HFF-Myc (cell line): Measurements from ENCODE around the gene SGPP2.

Experiments
- DNase-seq: peaks from one replicate; pipeline ENCODE4 v3.0.0-alpha.2; 2011; ENCODE audit warnings: low read depth; ENCODE audit errors: extremely low read depth
- H3K4me3 ChIP-seq: replicated peaks from 2 replicates; pipeline ENCODE4 v1.5.1; 2011; ENCODE audit warnings: low read depth, mild to moderate bottlenecking, control low read depth, low read length
- TF ChIP-seq, protein P1 (sequence below): IDR thresholded peaks from 2 replicates; pipeline ENCODE4 v1.5.1; 2012; ENCODE audit warnings: mild to moderate bottlenecking, low read depth, low read length, control low read depth; ENCODE audit errors: missing control alignments

SGPP2 gene

DNA sequence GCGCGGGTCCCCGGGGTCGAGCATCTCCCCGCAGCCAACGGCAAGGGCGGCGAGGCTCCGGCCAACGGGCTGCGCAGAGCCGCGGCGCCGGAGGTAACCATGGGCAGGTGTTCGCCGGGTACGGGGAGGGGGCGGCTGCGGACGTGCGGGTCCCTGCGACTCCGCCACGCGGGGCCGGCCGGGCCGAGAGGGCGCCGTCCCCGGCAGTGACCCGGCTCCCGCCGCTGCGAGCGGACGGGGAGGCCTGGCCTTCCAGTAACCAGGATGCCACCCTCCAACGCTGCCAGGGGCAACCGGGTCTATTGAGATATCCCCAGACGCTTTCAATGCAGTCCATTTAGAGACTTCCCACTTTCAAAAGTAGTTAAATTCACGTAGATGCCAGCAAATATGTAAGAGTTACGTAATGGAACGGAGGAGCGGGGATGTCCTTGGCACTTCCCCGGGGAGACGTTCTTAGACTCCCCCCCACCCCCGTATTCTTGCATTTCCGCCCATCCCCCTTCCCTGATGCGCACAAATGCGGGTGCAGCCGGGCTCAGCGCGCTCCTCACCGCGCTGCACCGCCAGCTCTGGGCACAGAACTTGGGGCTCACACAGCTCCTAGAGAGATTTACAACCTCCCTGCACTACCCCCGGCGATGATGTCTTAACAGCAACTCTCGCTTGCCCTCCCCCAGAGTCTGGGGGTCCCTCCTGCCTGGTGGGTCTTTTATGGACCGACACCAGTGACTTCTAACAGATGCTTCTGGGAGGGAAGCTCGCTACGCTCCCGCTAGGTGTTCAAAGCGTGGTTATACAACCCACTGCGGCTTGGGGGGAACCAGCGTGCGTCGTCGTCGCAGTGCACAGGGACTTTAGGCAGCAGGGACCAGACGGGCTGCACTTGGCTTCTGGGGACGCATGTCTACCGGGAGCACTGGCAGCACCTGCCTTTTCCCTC is 657 bp downstream of the SGPP2 start:
- DNase-seq: no peak
- no peak overlapping the region for H3K4me3 ChIP-seq

DNA sequence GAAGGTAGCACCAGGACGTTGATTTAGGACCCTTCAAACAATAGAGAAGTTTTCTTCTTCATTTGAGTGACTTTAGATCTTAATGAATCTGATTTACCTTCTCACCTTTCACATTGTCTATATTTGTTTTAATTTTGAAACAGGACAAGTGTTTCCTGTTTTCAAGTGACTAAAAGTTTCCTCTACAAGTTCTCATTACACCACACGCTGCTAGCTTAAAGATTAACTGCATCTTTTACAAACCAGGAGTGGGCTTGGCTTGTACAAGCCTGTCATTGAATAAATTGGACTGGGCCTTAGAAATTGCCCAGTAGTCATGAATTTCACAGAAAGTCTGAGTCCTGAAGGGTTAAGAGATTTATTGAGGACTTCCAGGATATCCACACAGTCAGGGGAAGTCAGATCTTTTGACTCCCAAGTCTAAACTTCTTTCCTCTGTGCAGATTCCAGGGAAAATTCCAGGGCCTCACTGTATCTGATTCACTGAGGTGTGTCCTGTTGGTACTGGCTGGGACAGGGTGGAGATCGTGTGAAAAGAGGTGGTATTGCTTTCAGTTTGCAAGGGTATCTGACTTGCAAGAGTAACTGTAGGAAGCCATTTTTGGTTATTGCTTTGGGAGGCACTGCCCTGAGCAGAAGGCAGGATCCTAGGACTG is 3.4 kb downstream of the SGPP2 start:
- TF ChIP-seq, protein P1, sequence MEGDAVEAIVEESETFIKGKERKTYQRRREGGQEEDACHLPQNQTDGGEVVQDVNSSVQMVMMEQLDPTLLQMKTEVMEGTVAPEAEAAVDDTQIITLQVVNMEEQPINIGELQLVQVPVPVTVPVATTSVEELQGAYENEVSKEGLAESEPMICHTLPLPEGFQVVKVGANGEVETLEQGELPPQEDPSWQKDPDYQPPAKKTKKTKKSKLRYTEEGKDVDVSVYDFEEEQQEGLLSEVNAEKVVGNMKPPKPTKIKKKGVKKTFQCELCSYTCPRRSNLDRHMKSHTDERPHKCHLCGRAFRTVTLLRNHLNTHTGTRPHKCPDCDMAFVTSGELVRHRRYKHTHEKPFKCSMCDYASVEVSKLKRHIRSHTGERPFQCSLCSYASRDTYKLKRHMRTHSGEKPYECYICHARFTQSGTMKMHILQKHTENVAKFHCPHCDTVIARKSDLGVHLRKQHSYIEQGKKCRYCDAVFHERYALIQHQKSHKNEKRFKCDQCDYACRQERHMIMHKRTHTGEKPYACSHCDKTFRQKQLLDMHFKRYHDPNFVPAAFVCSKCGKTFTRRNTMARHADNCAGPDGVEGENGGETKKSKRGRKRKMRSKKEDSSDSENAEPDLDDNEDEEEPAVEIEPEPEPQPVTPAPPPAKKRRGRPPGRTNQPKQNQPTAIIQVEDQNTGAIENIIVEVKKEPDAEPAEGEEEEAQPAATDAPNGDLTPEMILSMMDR: no peak
- DNase-seq: no peak
- H3K4me3 ChIP-seq: no peak overlapping the region

More for the DNA sequence above, 657 bp downstream of the SGPP2 start:
- TF ChIP-seq, protein P1: no peak

DNA sequence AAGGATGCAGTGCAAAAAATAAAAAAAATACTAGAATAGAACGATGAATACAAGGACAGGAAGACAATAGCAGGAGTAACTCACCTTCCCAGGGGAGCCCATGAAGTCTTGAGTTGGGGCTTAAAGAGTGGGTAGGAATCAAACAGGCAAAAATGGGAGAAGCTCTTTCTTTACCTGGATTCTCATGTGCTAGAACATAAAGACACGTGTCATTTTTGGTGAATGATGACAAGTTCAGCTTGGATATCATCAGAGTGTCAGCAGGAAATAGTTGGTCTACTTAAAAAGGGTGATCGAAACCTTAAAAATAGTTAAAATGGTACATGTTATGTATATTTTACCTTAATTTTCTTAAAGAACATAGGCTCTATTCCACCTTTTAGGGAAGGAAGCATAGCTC is 5.7 kb downstream of the SGPP2 start:
- TF ChIP-seq, protein P1: no peak
- DNase-seq: no peak
- H3K4me3 ChIP-seq: no peak overlapping the region

DNA sequence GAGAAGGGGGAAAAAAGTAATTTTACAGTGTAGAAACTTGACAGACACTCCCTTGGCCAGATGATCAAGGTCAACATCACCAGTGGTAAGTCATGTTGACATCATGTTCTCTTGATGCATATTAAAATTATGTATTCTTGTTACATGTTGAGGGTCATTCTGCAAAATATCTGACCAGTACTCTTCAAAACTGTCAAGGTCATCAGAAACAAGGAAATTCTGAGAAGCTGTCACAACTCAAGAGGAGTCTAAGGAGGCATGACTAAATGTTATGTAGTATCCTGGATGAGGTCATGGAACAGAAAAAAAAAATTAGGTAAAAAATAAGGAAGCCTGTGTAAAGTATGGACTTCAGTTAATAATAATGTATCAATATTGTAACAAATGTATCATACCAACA is 6.3 kb downstream of the SGPP2 start:
- H3K4me3 ChIP-seq: no peak overlapping the region
- TF ChIP-seq, protein P1: no peak
- DNase-seq: no peak

DNA sequence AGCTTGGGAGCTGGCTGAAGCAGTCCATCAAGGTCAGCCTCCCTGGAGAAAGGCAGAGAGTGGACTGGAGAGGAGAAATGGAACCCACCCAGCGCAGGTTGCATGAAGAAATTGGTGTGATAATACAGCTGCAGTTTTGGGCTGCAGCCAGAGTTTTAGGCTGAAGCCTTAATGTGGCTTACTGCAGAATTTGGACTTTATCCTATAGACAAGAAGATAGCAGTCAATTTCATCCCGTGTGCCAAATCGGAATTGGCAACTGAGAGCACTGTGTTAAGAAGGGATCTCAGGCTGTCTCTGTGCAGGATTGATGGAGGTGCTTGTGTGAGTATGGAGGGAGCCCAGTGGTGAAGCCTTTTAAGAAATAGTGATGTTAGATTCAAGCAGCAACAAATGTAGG is 7.5 kb downstream of the SGPP2 start:
- TF ChIP-seq, protein P1: no peak
- no peak for DNase-seq
- no peak overlapping the region for H3K4me3 ChIP-seq

DNA sequence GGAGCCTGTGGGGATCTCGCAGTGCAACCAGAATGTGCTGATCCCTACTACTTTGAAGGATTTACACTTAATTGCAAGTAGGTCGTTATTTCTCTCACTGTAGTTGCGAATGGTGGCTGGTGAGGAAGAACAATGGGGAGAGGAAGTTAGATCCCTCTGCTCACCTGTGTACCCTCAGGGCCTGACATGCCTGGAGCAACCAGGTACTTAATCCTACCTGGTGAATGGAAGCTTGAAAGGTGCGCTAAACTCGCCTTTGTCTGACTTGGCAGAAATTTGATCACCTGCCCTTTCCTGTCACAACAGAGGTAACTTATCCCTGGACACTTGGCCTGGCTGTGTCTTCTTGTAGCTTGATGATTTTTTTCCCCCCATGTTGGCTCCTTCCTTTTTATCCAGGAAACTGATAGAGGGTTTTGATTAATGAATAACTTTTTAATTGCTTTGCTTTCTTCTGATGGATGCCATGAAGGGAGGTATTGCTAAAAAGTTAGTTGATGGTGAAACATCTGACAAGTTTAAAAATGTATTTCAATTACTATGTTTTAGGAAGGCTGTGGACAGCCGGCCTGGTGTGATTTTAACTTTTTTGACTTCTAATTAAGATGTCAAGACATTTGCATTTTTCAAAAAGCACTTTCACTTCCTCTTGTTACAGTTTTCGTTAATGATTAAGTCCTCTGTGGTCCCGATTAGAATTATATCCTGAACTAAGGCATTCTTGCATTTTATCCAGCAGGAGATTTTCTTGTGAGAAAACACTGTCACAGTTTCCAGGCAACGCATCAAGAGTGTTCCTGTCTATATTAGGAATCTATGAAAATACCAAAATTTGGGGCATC is 9.2 kb downstream of the SGPP2 start:
- H3K4me3 ChIP-seq: no peak overlapping the region
- no peak for DNase-seq
- TF ChIP-seq, protein P1: no peak
